Measurements from ENCODE around the gene GRAMD1C.

Gene GRAMD1C

GRCh38 chr3:113954091-113954685 is 115.6 kb downstream of the GRAMD1C start:
- no peak for DNase-seq

- DNase-seq: no peak
Measured at GRCh38 chr3:113963879-113964278, 125.3 kb downstream of the GRAMD1C start.

DNA sequence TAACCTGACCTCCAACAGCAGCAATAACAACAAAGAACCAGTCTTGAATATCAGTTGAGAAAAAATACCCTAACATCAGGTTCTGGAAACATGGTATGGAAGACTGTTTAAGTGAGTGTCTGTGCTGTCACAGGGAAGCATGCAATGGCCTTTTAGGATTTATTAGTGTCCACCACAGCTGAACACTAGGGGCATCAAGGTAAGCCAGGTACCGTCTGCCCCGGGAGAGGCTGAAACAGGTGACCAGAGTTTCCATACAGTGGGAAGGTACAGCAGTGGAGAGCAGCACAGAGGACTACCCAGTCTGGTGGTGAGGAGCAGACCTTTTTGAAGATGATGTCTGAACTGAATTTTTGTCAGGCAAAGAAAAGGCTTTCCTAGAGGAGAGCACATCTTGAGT is 127.6 kb downstream of the GRAMD1C start:
- no peak for DNase-seq

DNA sequence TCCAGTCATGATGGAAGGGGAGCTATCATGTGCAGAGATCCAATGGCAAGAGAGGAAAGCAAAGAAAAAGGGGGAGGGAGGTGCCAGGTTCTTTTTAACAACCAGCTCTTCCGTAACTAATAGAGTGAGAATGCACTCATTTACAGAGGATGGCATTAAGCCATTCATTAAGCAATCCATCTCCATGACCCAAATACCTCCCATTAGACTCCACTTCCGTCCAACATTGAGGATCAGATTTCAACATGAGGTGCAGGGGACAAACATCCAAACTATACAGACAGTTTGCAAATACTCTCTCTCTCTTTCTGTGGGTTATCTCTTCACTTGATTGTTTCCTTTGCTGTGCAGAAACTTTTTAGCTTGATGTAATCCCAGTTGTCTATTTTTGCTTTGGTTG is 130.4 kb downstream of the GRAMD1C start:
- no peak for DNase-seq

- no peak for DNase-seq
Measured at GRCh38 chr3:113977822-113978221, 139.2 kb downstream of the GRAMD1C start.

- DNase-seq: no peak
Measured at GRCh38 chr3:113979916-113980315, 141.3 kb downstream of the GRAMD1C start.

DNA sequence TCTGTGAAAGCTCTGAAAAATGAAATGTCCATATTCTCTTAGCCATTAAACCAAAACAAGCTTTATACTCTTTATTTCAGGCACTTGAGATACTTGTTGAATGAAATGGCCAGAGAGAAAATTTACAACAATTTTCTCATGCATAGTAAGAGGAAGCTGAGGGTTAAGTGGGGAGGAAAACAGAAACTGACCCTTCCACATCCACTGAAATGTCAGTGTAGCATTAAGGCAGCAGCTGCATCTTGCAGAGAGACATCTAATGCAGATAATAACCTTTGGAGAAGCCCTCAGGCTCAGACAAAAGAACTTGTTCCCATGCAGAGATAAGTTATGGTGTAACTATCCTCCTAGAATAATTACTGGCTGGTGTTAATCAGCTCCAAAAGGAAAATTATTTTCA is 143.2 kb downstream of the GRAMD1C start:
- DNase-seq: no peak

- DNase-seq: no peak
Measured at GRCh38 chr3:113983544-113983943, 145.0 kb downstream of the GRAMD1C start.

DNA sequence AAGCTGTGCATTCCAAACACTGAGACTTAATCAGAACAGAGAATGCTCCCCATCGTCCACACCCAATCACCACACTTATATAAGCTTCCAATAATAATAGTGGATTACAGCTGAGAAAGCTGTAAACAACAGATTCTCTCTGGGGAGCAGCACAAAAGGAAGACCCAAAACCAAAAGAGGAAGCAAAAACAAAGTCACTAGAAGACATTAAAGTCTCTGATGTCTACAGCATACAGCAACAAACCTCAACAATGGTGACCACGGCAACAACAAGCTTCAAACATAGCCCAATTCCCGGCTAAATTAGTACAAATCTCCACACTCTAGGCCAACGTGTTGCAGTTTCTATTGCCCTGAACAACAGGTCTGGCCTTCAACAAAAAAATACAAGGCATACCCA is 147.0 kb downstream of the GRAMD1C start:
- no peak for DNase-seq
